K562 (cell line): ENCODE results near the gene TCP11X2. TPM values are rescaled to one million over a fixed set of nuclear protein-coding genes. Genes with fewer than 3 reads are reported as not detected.
"Not testable (repeated sequence)": the region's sequence is repeated elsewhere in the genome, so short reads cannot be mapped to it uniquely, and the experiment has no call there.

Experiments used
- ATAC-seq: fragments of 200-7000 bp; cut with Tn5 transposase; 3 replicates; pipeline ENCODE4 v1.9.1; 2020; ENCODE audit warnings: moderate library complexity
- BruUV-seq: library from RNA; stranded (reverse); fragments of 400-500 nt; replicated peaks from 2 replicates; lab custom pipeline; 2021; lab: Mats Ljungman, UMichigan
- CTCF ChIA-PET: fragments of 300-600 bp; formaldehyde crosslinking; extraction: SDS; loops from one replicate; lab custom pipeline; 2021; ENCODE audit warnings: low intra/inter-chr PET ratio; lab: Yijun Ruan, JAX
- POLR2A ChIA-PET: fragments of 300-600, 350-650 bp; sonication (Branson Sonifier 250); formaldehyde crosslinking; extraction: SDS; loops from one replicate; lab custom pipeline; 2021; ENCODE audit warnings: antibody characterized with exemption, inconsistent platforms; lab: Yijun Ruan, JAX
- DNase-seq, 4 experiments: peaks; one replicate each; pipeline versions ENCODE4 v3.0.0 to v3.0.0-alpha.2; 2011 to 2018; ENCODE audit warnings: low spot score in 3 of 4, mixed read lengths in 3 of 4; ENCODE audit errors: extremely low read depth in 1 of 4
- FAIRE-seq: peaks from 2 replicates; lab custom pipeline; 2011; peaks lifted over from hg19 to GRCh38; lab: Jason Lieb, UNC
- H2AFZ ChIP-seq: 2 replicates; pipeline ENCODE4 v1.6.0; 2011; ENCODE audit warnings: low read depth, low read length, control low read depth, inconsistent platforms
- H3K27ac ChIP-seq: fragments of 200-600 bp; 3 replicates; pipeline ENCODE4 v1.8.0; 2011; ENCODE audit warnings: low read depth, mild to moderate bottlenecking, control low read depth, inconsistent platforms, low read length, moderate library complexity, mixed read lengths; ENCODE audit errors: extremely low read depth
- H3K27me3 ChIP-seq, 2 experiments: fragments of 300-600 bp in 1 of 2; 2 replicates in 1 of 2; 3 replicates in 1 of 2; pipeline versions ENCODE4 v1.6.0 to v1.8.0; 2011; ENCODE audit warnings: inconsistent platforms in 2 of 2, low read length in 2 of 2, mild to moderate bottlenecking in 1 of 2, mixed read lengths in 1 of 2, moderate library complexity in 1 of 2; ENCODE audit not compliant: control insufficient read depth in 2 of 2, insufficient read depth in 2 of 2
- H3K36me3 ChIP-seq: fragments of 300-600 bp; 3 replicates; pipeline ENCODE4 v1.8.0; 2011; ENCODE audit warnings: mild to moderate bottlenecking, low read length, inconsistent platforms; ENCODE audit not compliant: control insufficient read depth, insufficient read depth
- H3K4me1 ChIP-seq, 2 experiments: fragments of 200-600 bp in 1 of 2; replicated peaks in 1 of 2; 2 replicates in 1 of 2; 3 replicates in 1 of 2; pipeline versions ENCODE4 v1.5.1 to v1.8.0; 2011; ENCODE audit warnings: inconsistent platforms in 2 of 2, low read length in 2 of 2, mild to moderate bottlenecking in 1 of 2, mixed read lengths in 1 of 2, moderate library complexity in 1 of 2; ENCODE audit not compliant: control insufficient read depth in 2 of 2, insufficient read depth in 2 of 2
- H3K4me2 ChIP-seq: 2 replicates; pipeline ENCODE4 v1.6.1; 2011; ENCODE audit warnings: low read length, control low read depth, inconsistent platforms, mixed read lengths; ENCODE audit not compliant: insufficient read depth
- H3K4me3 ChIP-seq: fragments of 200-600 bp; sonication (generic), shearing (Covaris generic); 2 replicates; pipeline ENCODE4 v1.5.1; 2016; ENCODE audit warnings: control low read depth, inconsistent platforms
- H3K79me2 ChIP-seq: fragments of 200-600 bp; 3 replicates; pipeline ENCODE4 v1.8.0; 2011; ENCODE audit warnings: low read length, inconsistent platforms; ENCODE audit not compliant: control insufficient read depth, insufficient read depth
- H3K9ac ChIP-seq, 2 experiments: 2 replicates each; pipeline versions ENCODE4 v1.6.0 to v1.6.1; 2011; ENCODE audit warnings: low read depth in 2 of 2, low read length in 2 of 2, control low read depth in 1 of 2, inconsistent platforms in 1 of 2, mild to moderate bottlenecking in 1 of 2, mixed read lengths in 1 of 2; ENCODE audit not compliant: insufficient read depth in 1 of 2
- H3K9me1 ChIP-seq: one replicate; pipeline ENCODE4 v1.6.0; 2011; ENCODE audit warnings: inconsistent platforms, mild to moderate bottlenecking, low read length, moderate library complexity; ENCODE audit not compliant: control insufficient read depth, insufficient read depth
- H3K9me3 ChIP-seq: replicated peaks from 2 replicates; pipeline ENCODE4 v1.5.1; 2011; ENCODE audit warnings: low read depth, low read length, inconsistent platforms; ENCODE audit not compliant: control insufficient read depth, insufficient read depth
- H4K20me1 ChIP-seq: replicated peaks from 2 replicates; pipeline ENCODE4 v1.6.1; 2011; ENCODE audit warnings: low read length, inconsistent platforms, mixed read lengths; ENCODE audit not compliant: control insufficient read depth, insufficient read depth
- DDX20 ChIP-seq: fragments of 450-650 bp; IDR thresholded peaks from 2 replicates; pipeline ENCODE4 v1.6.1; 2016; ENCODE audit warnings: missing genetic modification characterization, low read depth, mild to moderate bottlenecking, missing compliant biosample characterization, moderate library complexity
- E2F6 ChIP-seq, 2 experiments: IDR thresholded peaks; 2 replicates each; pipeline ENCODE4 v1.6.1; 2011; ENCODE audit warnings: borderline replicate concordance in 1 of 2, control low read depth in 1 of 2, low read depth in 1 of 2, low read length in 1 of 2, mild to moderate bottlenecking in 1 of 2, mixed read lengths in 1 of 2, moderate library complexity in 1 of 2; ENCODE audit not compliant: insufficient read depth in 1 of 2, insufficient read length in 1 of 2, poor library complexity in 1 of 2, severe bottlenecking in 1 of 2; ENCODE audit errors: extremely low read depth in 1 of 2
- GTF2F1 ChIP-seq: IDR thresholded peaks from 2 replicates; pipeline ENCODE4 v1.6.1; 2011; ENCODE audit warnings: low read depth, low read length, improper control_type of control experiment
- NCOA1 ChIP-seq: fragments of 450-650 bp; IDR thresholded peaks from 2 replicates; pipeline ENCODE4 v1.6.1; 2016; ENCODE audit warnings: low read depth
- NFIC ChIP-seq: fragments of 450-650 bp; IDR thresholded peaks from 2 replicates; pipeline ENCODE4 v1.6.1; 2017; ENCODE audit warnings: mild to moderate bottlenecking, inconsistent platforms
- RB1 ChIP-seq: fragments of 450-650 bp; IDR thresholded peaks from 2 replicates; pipeline ENCODE4 v1.6.1; 2017; ENCODE audit warnings: low read depth, mild to moderate bottlenecking
- SRSF9 ChIP-seq: fragments of 200-400 bp; formaldehyde crosslinking; IDR thresholded peaks from 2 replicates; pipeline ENCODE4 v1.6.1; 2017; ENCODE audit warnings: low read depth, low read length, borderline replicate concordance
- TCF7 ChIP-seq: sonication (generic); IDR thresholded peaks from 2 replicates; pipeline ENCODE4 v1.6.1; 2016; ENCODE audit warnings: antibody characterized with exemption, borderline replicate concordance
- ZNF316 ChIP-seq: fragments of 450-650 bp; IDR thresholded peaks from 2 replicates; pipeline ENCODE4 v1.6.1; 2016
- WGBS: fragments of 100-300 bp; shearing (Covaris generic); methylation state at CpG from one replicate; pipeline ENCODE4 v1.1.6; 2016; ENCODE audit warnings: low coverage, mixed read lengths; ENCODE audit not compliant: insufficient coverage; ENCODE audit errors: missing lambda C conversion rate; 5-methylcytosine and 5-hydroxymethylcytosine counted together
- in situ Hi-C: fragments of 300-500 bp; cut with MboI; formaldehyde crosslinking; loops from 4 replicates; pipeline ENCODE4 v1.15.0; 2018; ENCODE audit warnings: inconsistent platforms, mixed read lengths
- intact Hi-C: fragments of 100-400 bp; cut with micrococcal nuclease; formaldehyde crosslinking; loops from 2 replicates; pipeline ENCODE4 v1.14.2; 2022
- polyA plus RNA-seq, 8 experiments: library from polyadenylated mRNA; depleted of rRNA in 4 of 8; stranded (reverse) in 5 of 8; unstranded in 3 of 8; fragments of >200 nt; fragmentation: Nextera tagmentation in 2 of 8; fragmentation: Illumina TruSeq in 1 of 8; extraction: Ambion mirVana in 2 of 8; extraction: Trizol in 1 of 8; gene quantifications; 2 replicates each; pipeline versions ENCODE4 v1.2.1 to v1.2.3, GENCODE V29; 2011 to 2014; ENCODE audit warnings: inconsistent platforms in 1 of 8, missing spikeins in 1 of 8
- total RNA-seq, 7 experiments: library from RNA; depleted of rRNA in 6 of 7; stranded (reverse); fragments of >200 nt in 6 of 7; fragmentation: Illumina TruSeq in 2 of 7; extraction: Trizol in 2 of 7; gene quantifications; 2 replicates each; pipeline versions ENCODE4 v1.2.1 to v1.2.3, GENCODE V29; 2011 to 2021; ENCODE audit warnings: low replicate concordance in 1 of 7

Gene TCP11X2
- total and polyA plus RNA-seq, 9 of the 15 experiments (the other 6 are each of a cell fraction or from before 2014, with no cell fraction given), result not detected

GRCh38 chrX:102491766-102492165, 20.2 kb upstream of the TCP11X2 start:
- Histone ChIP-seq H3K4me1 (no peaks in the 10 kb centered on the region), H3K9me1 (no peaks in the 10 kb centered on the region), H3K4me2 (no peak overlapping the region), H3K4me3 (no peak overlapping the region), H4K20me1 (no peaks in the 10 kb centered on the region), H2AFZ (no peak overlapping the region), H3K27ac (no peak overlapping the region), H3K79me2 (no peaks in the 10 kb centered on the region), H3K9me3 (no peaks in the 10 kb centered on the region), H3K27me3 (no peaks in the 10 kb centered on the region), H3K9ac (no peak overlapping the region), H3K36me3 (no peaks in the 10 kb centered on the region)
- no peak for DNase-seq
- intact Hi-C loops, result no loop called here
- CTCF ChIA-PET, result no interaction called here
- no peak for TF ChIP-seq E2F6 (IDR thresholded peaks at IDR 0.05; ENCODE audit: borderline replicate concordance in 1 of 2, extremely low read depth in 1 of 2, insufficient read depth in 1 of 2, insufficient read length in 1 of 2, low read depth in 1 of 2, low read length in 1 of 2, poor library complexity in 1 of 2, severe bottlenecking in 1 of 2)
- no peak for TF ChIP-seq NCOA1
- no peak for TF ChIP-seq GTF2F1
- TF ChIP-seq ZNF316, result no peak
- no peak for TF ChIP-seq TCF7
- TF ChIP-seq DDX20, result no peak
- TF ChIP-seq RB1, result no peak
- no peak for TF ChIP-seq SRSF9
- TF ChIP-seq NFIC, result no peak
- no peak for FAIRE-seq
- ATAC-seq, result no peak
- in situ Hi-C loops, result no loop called here
- POLR2A ChIA-PET, result no interaction called here
- no TSS peak for BruUV-seq

DNA sequence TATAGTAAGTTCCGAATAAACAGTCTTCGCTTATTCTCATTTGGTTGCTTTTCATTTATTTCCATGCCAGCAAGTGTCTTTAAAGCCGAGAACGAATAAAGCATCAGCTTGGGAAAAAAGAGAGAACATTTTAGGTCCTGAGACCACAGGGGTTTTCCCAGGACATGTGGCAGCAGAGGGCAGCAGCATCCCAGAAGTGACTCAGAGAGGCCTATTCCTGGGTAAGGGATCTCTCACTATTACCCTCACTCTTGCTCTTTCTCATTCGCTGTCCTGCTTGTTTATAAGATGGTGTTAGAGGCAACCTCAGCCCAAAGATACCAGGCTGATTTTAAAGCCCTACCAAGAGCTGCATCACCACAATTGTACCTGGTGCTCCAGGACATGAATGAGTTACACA, 7.2 kb upstream of the TCP11X2 start:
- POLR2A ChIA-PET, H3K36me3 ChIP-seq, H3K4me2 ChIP-seq, H3K9me3 ChIP-seq, H2AFZ ChIP-seq, intact Hi-C loops, H3K27ac ChIP-seq, DNase-seq, CTCF ChIA-PET, BruUV-seq, H3K27me3 ChIP-seq, H3K9me1 ChIP-seq, H3K4me3 ChIP-seq, H3K9ac ChIP-seq, in situ Hi-C loops, H3K4me1 ChIP-seq, H3K79me2 ChIP-seq, FAIRE-seq, H4K20me1 ChIP-seq, ATAC-seq: not testable (repeated sequence)
- WGBS, result no CpG with 5 or more reads among the region's 5 CpGs

DNA sequence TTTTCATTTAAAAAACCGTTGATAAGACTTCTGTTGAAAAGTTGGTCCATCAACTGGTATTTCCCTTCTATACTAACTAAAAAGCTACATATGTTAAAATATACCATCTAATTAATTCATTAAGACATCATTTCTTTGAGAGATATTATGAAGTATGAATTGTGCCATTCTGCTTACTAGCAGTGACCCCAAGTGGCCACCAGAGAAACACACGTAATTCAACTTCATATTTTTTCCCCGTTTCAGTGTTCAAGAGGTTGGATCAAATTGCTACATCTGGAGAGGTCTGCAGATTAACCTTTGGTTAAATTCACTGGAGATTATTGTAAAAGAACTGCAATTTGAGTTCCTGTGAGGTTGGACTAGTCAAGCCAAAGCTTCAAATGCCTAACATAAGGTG, 1.4 kb downstream of the TCP11X2 start:
- H3K9ac ChIP-seq, H3K36me3 ChIP-seq, H3K9me1 ChIP-seq, CTCF ChIA-PET, H3K9me3 ChIP-seq, H3K4me3 ChIP-seq, POLR2A ChIA-PET, intact Hi-C loops, DNase-seq, BruUV-seq, H3K4me1 ChIP-seq, H4K20me1 ChIP-seq, H3K79me2 ChIP-seq, H3K4me2 ChIP-seq, H3K27ac ChIP-seq, H3K27me3 ChIP-seq, H2AFZ ChIP-seq: not testable (repeated sequence)
- WGBS, result no CpG with 5 or more reads among the region's 3 CpGs
- ATAC-seq (peak; percentile 57; the same call in 2 of the 3 replicates), FAIRE-seq (peak; percentile 87)
- in situ Hi-C loops, result loop anchor here (25.0 kb wide), 1 partner anchor 308 kb away; the partner anchor contains the start of gene BEX5
